ENCODE data around the gene EZR.

DNA sequence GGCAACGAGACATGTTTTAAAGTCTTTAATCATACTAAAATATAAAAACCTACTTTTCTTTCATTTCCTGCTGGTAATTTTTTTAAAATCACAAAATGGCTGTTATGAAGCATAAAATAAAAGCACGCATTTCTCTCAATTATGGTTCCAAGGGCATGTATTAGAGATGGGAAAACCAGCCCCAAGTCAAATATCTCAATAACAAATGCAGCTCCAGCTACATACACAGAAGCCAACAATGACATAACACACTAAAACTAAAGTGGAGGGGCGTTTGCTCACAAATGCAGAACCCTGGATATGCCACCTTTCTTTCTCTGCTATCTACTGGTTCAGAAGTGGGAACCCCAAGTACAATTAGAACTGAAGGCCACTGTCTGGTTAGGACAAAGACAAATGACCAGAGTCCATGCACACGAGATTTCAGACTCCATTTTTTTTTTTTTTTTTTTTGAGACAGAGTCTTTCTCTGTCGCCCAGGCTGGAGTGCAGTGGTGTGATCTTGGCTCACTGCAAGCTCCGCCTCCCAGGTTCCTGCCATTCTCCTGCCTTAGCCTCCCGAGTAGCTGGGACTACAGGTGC, 27.8 kb downstream of the EZR start:
- TF ChIP-seq, protein P1, sequence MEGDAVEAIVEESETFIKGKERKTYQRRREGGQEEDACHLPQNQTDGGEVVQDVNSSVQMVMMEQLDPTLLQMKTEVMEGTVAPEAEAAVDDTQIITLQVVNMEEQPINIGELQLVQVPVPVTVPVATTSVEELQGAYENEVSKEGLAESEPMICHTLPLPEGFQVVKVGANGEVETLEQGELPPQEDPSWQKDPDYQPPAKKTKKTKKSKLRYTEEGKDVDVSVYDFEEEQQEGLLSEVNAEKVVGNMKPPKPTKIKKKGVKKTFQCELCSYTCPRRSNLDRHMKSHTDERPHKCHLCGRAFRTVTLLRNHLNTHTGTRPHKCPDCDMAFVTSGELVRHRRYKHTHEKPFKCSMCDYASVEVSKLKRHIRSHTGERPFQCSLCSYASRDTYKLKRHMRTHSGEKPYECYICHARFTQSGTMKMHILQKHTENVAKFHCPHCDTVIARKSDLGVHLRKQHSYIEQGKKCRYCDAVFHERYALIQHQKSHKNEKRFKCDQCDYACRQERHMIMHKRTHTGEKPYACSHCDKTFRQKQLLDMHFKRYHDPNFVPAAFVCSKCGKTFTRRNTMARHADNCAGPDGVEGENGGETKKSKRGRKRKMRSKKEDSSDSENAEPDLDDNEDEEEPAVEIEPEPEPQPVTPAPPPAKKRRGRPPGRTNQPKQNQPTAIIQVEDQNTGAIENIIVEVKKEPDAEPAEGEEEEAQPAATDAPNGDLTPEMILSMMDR (IDR thresholded peaks at IDR 0.05), result no peak
- TF ChIP-seq POLR2A (IDR thresholded peaks at IDR 0.05), result no peak
